Gastrocnemius medialis (tissue), 4 donors: ENCODE data around the gene CCND2. TPM values are rescaled to one million over a fixed set of nuclear protein-coding genes. Genes with fewer than 3 reads are reported as not detected.

Experiments used
- ATAC-seq, 2 donors: fragments of 150-250 bp; one replicate each; pipeline ENCODE4 v1.9.1; 2016
- DNase-seq, 2 donors: peaks; one replicate each; pipeline ENCODE4 v3.0.0-alpha.2; 2019
- H3K27ac ChIP-seq, 4 donors: fragments of 200-600 bp; sonication (generic); 1 replicate in 1 of 4; 2 replicates in 3 of 4; pipeline ENCODE4 v1.5.1; 2016 to 2018; ENCODE audit warnings: mild to moderate bottlenecking in 2 of 4, moderate library complexity in 1 of 4
- H3K27me3 ChIP-seq, 3 donors: fragments of 200-600 bp; sonication (generic) in 2 of 3; 1 replicate in 1 of 3; 2 replicates in 2 of 3; pipeline versions ENCODE4 v1.5.1 to v1.6.0; 2016 to 2019; ENCODE audit warnings: mild to moderate bottlenecking in 1 of 3, moderate library complexity in 1 of 3
- H3K36me3 ChIP-seq, 2 donors: fragments of 200-600 bp; sonication (generic) in 1 of 2; one replicate each; pipeline ENCODE4 v1.5.1; 2017 to 2018
- H3K4me1 ChIP-seq, 2 donors: fragments of 200-600 bp; sonication (generic) in 1 of 2; one replicate each; pipeline ENCODE4 v1.5.1; 2016 to 2017; ENCODE audit warnings: mild to moderate bottlenecking in 2 of 2
- H3K4me3 ChIP-seq, 4 donors: fragments of 200-600 bp; sonication (generic) in 3 of 4; 1 replicate in 1 of 4; 2 replicates in 3 of 4; pipeline ENCODE4 v1.5.1; 2016 to 2019; ENCODE audit warnings: mild to moderate bottlenecking in 2 of 4
- H3K9me3 ChIP-seq, 3 donors: fragments of 200-600 bp; sonication (generic) in 2 of 3; 1 replicate in 1 of 3; 2 replicates in 2 of 3; pipeline ENCODE4 v1.5.1; 2016 to 2019
- CTCF ChIP-seq, 5 experiments: fragments of 450-650 bp in 3 of 5; fragments of 200-600 bp in 2 of 5; sonication (generic) in 2 of 5; IDR thresholded peaks in 4 of 5; conservative IDR thresholded peaks in 1 of 5; 1 replicate in 4 of 5; 2 replicates in 1 of 5; pipeline ENCODE4 v1.5.1; 2016 to 2019; ENCODE audit warnings: antibody characterized with exemption in 5 of 5, mild to moderate bottlenecking in 3 of 5, moderate library complexity in 3 of 5
- POLR2A ChIP-seq, 2 donors: fragments of 450-650 bp; IDR thresholded peaks; one replicate each; pipeline ENCODE4 v1.6.1; 2017; ENCODE audit warnings: antibody characterized with exemption in 2 of 2, mild to moderate bottlenecking in 2 of 2, moderate library complexity in 2 of 2
- in situ Hi-C, 4 donors: fragments of 200-750 bp; cut with MboI; loops; one replicate each; pipeline versions ENCODE4 v1.15.0 to v1.8.0; 2017; ENCODE audit warnings: low sequenced_read_pairs in 4 of 4
- intact Hi-C: fragments of 100-400 bp; cut with DNase I; formaldehyde crosslinking; loops from one replicate; pipeline ENCODE4 v1.15.1; 2023; ENCODE audit warnings: low total_unique reads
- total RNA-seq, 4 donors: library from RNA; depleted of rRNA; stranded (reverse); fragments of >200 nt; gene quantifications; one replicate each; pipeline versions ENCODE4 v1.1.0 to v1.2.3, GENCODE V29; 2016

CCND2 gene
- total RNA-seq, 4 donors from 2014 or later: 2.7 to 5.6 (median 3.2) TPM

GRCh38 chr12:4320497-4320852, 46.9 kb downstream of the CCND2 start:
- peaks cover 13 to 15% of the 10 kb centered on the region in 2 donors for H3K4me1 ChIP-seq
- H3K27me3 ChIP-seq: no peaks in the 10 kb centered on the region
- ATAC-seq (peak; percentile 64 to 69), DNase-seq (no peak)
- H3K9me3 ChIP-seq: no peaks in the 10 kb centered on the region
- no peaks in the 10 kb centered on the region for H3K36me3 ChIP-seq
- intact Hi-C loops: loop anchor here (1.0 to 10.0 kb wide), 4 partner anchors 112 to 448 kb away; partner anchors contain the start of genes AKAP3, NDUFA9, PARP11 and RAD51AP1
- peak overlapping the region; percentile 61 to 94 (median 86) for H3K4me3 ChIP-seq
- in situ Hi-C loops: loop anchor here in 2 of 4 donors (25.0 kb wide), 1 partner anchor 217 kb away; the partner anchor contains the start of gene RAD51AP1 (in 2 of the 2)
- H3K27ac ChIP-seq: peak overlapping the region; percentile 88 to 95 (median 90)
- TF ChIP-seq CTCF (IDR thresholded peaks at IDR 0.05 in 4 of 5, conservative IDR thresholded peaks at IDR 0.05 in 1 of 5) (no peak), POLR2A (IDR thresholded peaks at IDR 0.05) (no peak)

- Histone ChIP-seq H3K4me1 (peaks cover 13 to 19% of the 10 kb centered on the region in 2 donors), H3K27ac (peak within 1 kb of the TSS; percentile 88 to 95 (median 92)), H3K9me3 (no peaks in the 10 kb centered on the region), H3K4me3 (peak within 1 kb of the TSS; percentile 84 to 94 (median 92)), H3K36me3 (no peaks in the 10 kb centered on the region), H3K27me3 (no peaks in the 10 kb centered on the region)
- peak; percentile 87 to 91 for DNase-seq
- TF ChIP-seq CTCF (IDR thresholded peaks at IDR 0.05 in 4 of 5, conservative IDR thresholded peaks at IDR 0.05 in 1 of 5) (no peak), POLR2A (IDR thresholded peaks at IDR 0.05) (peak; percentile 91)
- intact Hi-C loops: loop anchor here (1.0 to 10.0 kb wide), 5 partner anchors 111 to 449 kb away; partner anchors contain the start of genes AKAP3, NDUFA9, PARP11 and RAD51AP1
- peak; percentile 92 to 96 for ATAC-seq
- in situ Hi-C loops: loop anchor here in 2 of 4 donors (25.0 kb wide), 1 partner anchor 216 kb away; the partner anchor contains the start of gene RAD51AP1 (in 2 of the 2)
Observed at GRCh38 chr12:4320853-4321701, 47.5 kb downstream of the CCND2 start, which contains the start of gene TIGAR. Gene TIGAR (plus strand): TSS chr12:4321213. CDS start chr12:4321272, 59 bp downstream.

GRCh38 chr12:4322726-4323125, 49.2 kb downstream of the CCND2 start:
- in situ Hi-C loops: loop anchor here in 2 of 4 donors (25.0 kb wide), 1 partner anchor 215 kb away; the partner anchor contains the start of gene RAD51AP1 (in 2 of the 2)
- H3K4me3 ChIP-seq: no peak overlapping the region
- DNase-seq (no peak), ATAC-seq (no peak)
- H3K4me1 ChIP-seq: peaks cover 19 to 21% of the 10 kb centered on the region in 2 donors
- no peaks in the 10 kb centered on the region for H3K36me3 ChIP-seq
- H3K27me3 ChIP-seq: no peaks in the 10 kb centered on the region
- no peak overlapping the region for H3K27ac ChIP-seq
- intact Hi-C loops: loop anchor here (5.0 to 10.0 kb wide), 3 partner anchors 110 to 450 kb away; partner anchors contain the start of genes AKAP3, NDUFA9 and PARP11
- TF ChIP-seq POLR2A (IDR thresholded peaks at IDR 0.05) (no peak), CTCF (IDR thresholded peaks at IDR 0.05 in 4 of 5, conservative IDR thresholded peaks at IDR 0.05 in 1 of 5) (no peak)
- no peaks in the 10 kb centered on the region for H3K9me3 ChIP-seq

Other genes with a start within 250 kb of the CCND2 start
- 1 to 10 TPM; 4.4 to 8.3 (median 6.7) TPM for gene TIGAR, start 47.5 kb downstream of the CCND2 start, total RNA-seq
- gene FGF23, start 106.0 kb downstream of the CCND2 start, total RNA-seq: not detected
- 1 to 10 TPM in 2 of 4 donors, under 1 TPM in 1, not detected in 1; 0.73 to 5.9 (median 2.2) TPM for gene FGF6, start 172.1 kb downstream of the CCND2 start, total RNA-seq